H1 (cell line): ENCODE results near the gene ANK3. TPM values are rescaled to one million over a fixed set of nuclear protein-coding genes. Genes with fewer than 3 reads are reported as not detected.

ENCODE experiments used
- CTCF ChIA-PET: fragments of 300-600 bp; sonication (Branson Sonifier 250); formaldehyde crosslinking; loops from one replicate; lab custom pipeline; 2021; ENCODE audit not compliant: partially characterized antibody; lab: Charles Lee
- POLR2A ChIA-PET: fragments of 300-600 bp; sonication (Branson Sonifier 250); formaldehyde crosslinking; loops from one replicate; lab custom pipeline; 2021; ENCODE audit warnings: inconsistent platforms; ENCODE audit not compliant: partially characterized antibody; lab: Charles Lee
- DNase-seq, 2 experiments: peaks; one replicate each; pipeline versions ENCODE4 v3.0.0 to v3.0.0-alpha.2; 2010 to 2022; ENCODE audit warnings: low spot score in 2 of 2, low read depth in 1 of 2, mixed read lengths in 1 of 2
- FAIRE-seq: peaks from 2 replicates; lab custom pipeline; 2011; peaks lifted over from hg19 to GRCh38; lab: Jason Lieb, UNC
- H2AFZ ChIP-seq: 2 replicates; pipeline ENCODE4 v1.8.1; 2012; ENCODE audit warnings: low read length, inconsistent platforms
- H2AK5ac ChIP-seq: 2 replicates; pipeline ENCODE4 v1.6.1; 2013; ENCODE audit warnings: low read depth, low read length
- H2BK120ac ChIP-seq: replicated peaks from 2 replicates; pipeline ENCODE3; 2013; ENCODE audit warnings: low read depth, low read length, inconsistent platforms
- H2BK12ac ChIP-seq: 2 replicates; pipeline ENCODE4 v1.6.1; 2013; ENCODE audit warnings: low read depth, low read length
- H2BK15ac ChIP-seq: 2 replicates; pipeline ENCODE4 v1.6.1; 2013; ENCODE audit warnings: low read length
- H2BK20ac ChIP-seq: 2 replicates; pipeline ENCODE4 v1.6.1; 2013; ENCODE audit warnings: low read length
- H2BK5ac ChIP-seq: 2 replicates; pipeline ENCODE4 v1.6.1; 2013; ENCODE audit warnings: low read depth, low read length
- H3K14ac ChIP-seq: 2 replicates; pipeline ENCODE4 v1.6.1; 2013; ENCODE audit warnings: inconsistent platforms; ENCODE audit not compliant: insufficient read length
- H3K18ac ChIP-seq: 2 replicates; pipeline ENCODE4 v1.6.1; 2013; ENCODE audit warnings: low read length; ENCODE audit errors: extremely low read depth
- H3K23ac ChIP-seq: 2 replicates; pipeline ENCODE4 v1.6.1; 2013; ENCODE audit warnings: inconsistent platforms; ENCODE audit not compliant: insufficient read length
- H3K23me2 ChIP-seq: 2 replicates; pipeline ENCODE4 v1.6.1; 2013; ENCODE audit warnings: low read depth, low read length
- H3K27ac ChIP-seq: 2 replicates; pipeline ENCODE4 v1.6.1; 2011; ENCODE audit warnings: low read depth, low read length, inconsistent platforms
- H3K27me3 ChIP-seq, 4 experiments: replicated peaks in 1 of 4; 1 replicate in 1 of 4; 2 replicates in 3 of 4; pipeline versions ENCODE4 v1.6.1 to v1.8.1; 2011 to 2013; ENCODE audit warnings: low read length in 3 of 4, mild to moderate bottlenecking in 3 of 4, inconsistent platforms in 2 of 4, mixed read lengths in 2 of 4, moderate library complexity in 1 of 4; ENCODE audit not compliant: control insufficient read depth in 3 of 4, insufficient read depth in 3 of 4; ENCODE audit errors: extremely low read depth in 1 of 4
- H3K36me3 ChIP-seq, 4 experiments: 2 replicates each; pipeline versions ENCODE4 v1.6.1 to v1.8.1; 2011 to 2013; ENCODE audit warnings: mild to moderate bottlenecking in 4 of 4, low read length in 3 of 4, moderate library complexity in 2 of 4, control low read depth in 1 of 4, inconsistent platforms in 1 of 4; ENCODE audit not compliant: insufficient read depth in 4 of 4, control insufficient read depth in 2 of 4
- H3K4ac ChIP-seq: replicated peaks from 2 replicates; pipeline ENCODE3; 2013; ENCODE audit warnings: low read length, low read depth, mixed read lengths, inconsistent platforms; ENCODE audit not compliant: insufficient read length
- H3K4me1 ChIP-seq, 4 experiments: replicated peaks in 1 of 4; 1 replicate in 1 of 4; 2 replicates in 3 of 4; pipeline versions ENCODE4 v1.6.1 to v1.8.1; 2011 to 2013; ENCODE audit warnings: low read length in 3 of 4, inconsistent platforms in 2 of 4, mixed read lengths in 1 of 4; ENCODE audit not compliant: insufficient read depth in 4 of 4, control insufficient read depth in 3 of 4
- H3K4me2 ChIP-seq, 2 experiments: 2 replicates each; pipeline versions ENCODE4 v1.6.1 to v1.8.1; 2011 to 2013; ENCODE audit warnings: low read depth in 2 of 2, low read length in 2 of 2, control low read depth in 1 of 2, inconsistent platforms in 1 of 2, mild to moderate bottlenecking in 1 of 2; ENCODE audit not compliant: insufficient read depth in 1 of 2
- H3K4me3 ChIP-seq, 4 experiments: fragments of 200-600, 300-600 bp in 1 of 4; sonication (generic), shearing (Covaris generic), sonication (Bioruptor Twin) in 1 of 4; 2 replicates each; pipeline versions ENCODE4 v1.5.1 to v1.8.1; 2011 to 2016; ENCODE audit warnings: low read length in 4 of 4, low read depth in 3 of 4, control low read depth in 2 of 4, inconsistent platforms in 2 of 4, mild to moderate bottlenecking in 2 of 4, mixed read lengths in 1 of 4, moderate library complexity in 1 of 4; ENCODE audit not compliant: insufficient read depth in 2 of 4; ENCODE audit errors: extremely low read depth in 1 of 4
- H3K56ac ChIP-seq: replicated peaks from 2 replicates; pipeline ENCODE3; 2013; ENCODE audit warnings: low read depth, mild to moderate bottlenecking, mixed read lengths, low read length, inconsistent platforms; ENCODE audit not compliant: insufficient read length
- H3K79me1 ChIP-seq: 2 replicates; pipeline ENCODE4 v1.6.1; 2013; ENCODE audit warnings: low read depth, low read length, control low read depth
- H3K79me2 ChIP-seq, 2 experiments: 2 replicates each; pipeline versions ENCODE4 v1.6.1 to v1.8.1; 2012 to 2013; ENCODE audit warnings: low read length in 2 of 2, mild to moderate bottlenecking in 2 of 2, inconsistent platforms in 1 of 2; ENCODE audit not compliant: insufficient read depth in 2 of 2, control insufficient read depth in 1 of 2
- H3K9ac ChIP-seq, 4 experiments: replicated peaks in 1 of 4; 1 replicate in 1 of 4; 2 replicates in 3 of 4; pipeline versions ENCODE4 v1.6.1 to v1.8.1; 2011 to 2013; ENCODE audit warnings: low read depth in 3 of 4, low read length in 3 of 4, control low read depth in 2 of 4, mild to moderate bottlenecking in 2 of 4, moderate library complexity in 2 of 4, inconsistent platforms in 1 of 4; ENCODE audit errors: extremely low read depth in 1 of 4
- H3K9me3 ChIP-seq, 2 experiments: 2 replicates each; pipeline versions ENCODE4 v1.6.1 to v1.8.1; 2012 to 2013; ENCODE audit warnings: mild to moderate bottlenecking in 2 of 2, moderate library complexity in 2 of 2, control low read depth in 1 of 2, inconsistent platforms in 1 of 2, low read depth in 1 of 2, low read length in 1 of 2, mixed read lengths in 1 of 2; ENCODE audit not compliant: insufficient read depth in 2 of 2
- H4K20me1 ChIP-seq, 2 experiments: replicated peaks in 1 of 2; 2 replicates each; pipeline versions ENCODE3 to v1.8.1; 2011 to 2013; ENCODE audit warnings: inconsistent platforms in 2 of 2, low read length in 2 of 2, mild to moderate bottlenecking in 1 of 2; ENCODE audit not compliant: insufficient read depth in 2 of 2, control insufficient read depth in 1 of 2
- H4K5ac ChIP-seq: 2 replicates; pipeline ENCODE4 v1.6.1; 2013; ENCODE audit warnings: low read length, low read depth, mixed read lengths, inconsistent platforms; ENCODE audit not compliant: insufficient read length
- H4K8ac ChIP-seq: 2 replicates; pipeline ENCODE4 v1.8.0; 2013; ENCODE audit warnings: mild to moderate bottlenecking, moderate library complexity, low read length, inconsistent platforms; ENCODE audit not compliant: insufficient read depth; ENCODE audit errors: extremely low read depth
- H4K91ac ChIP-seq: replicated peaks from 2 replicates; pipeline ENCODE3; 2013; ENCODE audit warnings: low read length, mixed read lengths, inconsistent platforms; ENCODE audit not compliant: insufficient read length
- E2F6 ChIP-seq: IDR thresholded peaks from 2 replicates; pipeline ENCODE4 v1.6.1; 2012; ENCODE audit warnings: inconsistent platforms
- HDAC6 ChIP-seq: IDR thresholded peaks from one replicate; pipeline ENCODE4 v1.7.1; 2012; ENCODE audit warnings: low read depth, mild to moderate bottlenecking, inconsistent platforms, low read length, moderate library complexity
- KDM5A ChIP-seq: fragments of 200-600 bp; IDR thresholded peaks from 2 replicates; pipeline ENCODE4 v1.7.1; 2012; ENCODE audit warnings: mild to moderate bottlenecking, low read length, inconsistent platforms, mixed read lengths
- POLR2A ChIP-seq, 2 experiments: IDR thresholded peaks; 1 replicate in 1 of 2; 2 replicates in 1 of 2; pipeline ENCODE4 v1.6.1; 2011; ENCODE audit warnings: low read depth in 2 of 2, low read length in 2 of 2, mild to moderate bottlenecking in 2 of 2; ENCODE audit errors: control extremely low read depth in 1 of 2
- RFX5 ChIP-seq: IDR thresholded peaks from 2 replicates; pipeline ENCODE4 v1.6.1; 2011; ENCODE audit warnings: low read depth, low read length, improper control_type of control experiment, borderline replicate concordance
- TBP ChIP-seq: IDR thresholded peaks from 2 replicates; pipeline ENCODE4 v1.6.1; 2011; ENCODE audit warnings: low read depth, low read length, improper control_type of control experiment
- TEAD4 ChIP-seq: IDR thresholded peaks from 2 replicates; pipeline ENCODE4 v1.6.1; 2012; ENCODE audit warnings: low read depth, low read length, inconsistent platforms, mixed read lengths
- YY1 ChIP-seq: IDR thresholded peaks from 2 replicates; pipeline ENCODE4 v1.6.1; 2011; ENCODE audit warnings: low read depth, mild to moderate bottlenecking, low read length
- WGBS, 2 experiments: shearing (Covaris generic) in 1 of 2; methylation state at CpG; one replicate each; pipeline versions ENCODE4 v1.1.6 to v1.1.7; 2013 to 2015; ENCODE audit warnings: low lambda C conversion rate in 2 of 2, mixed read lengths in 2 of 2, inconsistent platforms in 1 of 2, low coverage in 1 of 2, missing lambda C conversion rate in 1 of 2; ENCODE audit not compliant: insufficient replicate concordance in 2 of 2, insufficient coverage in 1 of 2, insufficient read length in 1 of 2; ENCODE audit errors: extremely low coverage in 1 of 2, missing lambda C conversion rate in 1 of 2; 5-methylcytosine and 5-hydroxymethylcytosine counted together
- polyA plus RNA-seq, 7 experiments: library from polyadenylated mRNA; depleted of rRNA in 3 of 7; stranded (reverse) in 5 of 7; unstranded in 2 of 7; fragments of >200 nt in 5 of 7; fragments of 200-250 nt in 2 of 7; gene quantifications; 1 replicate in 5 of 7; 2 replicates in 1 of 7; 4 replicates in 1 of 7; pipeline versions ENCODE4 v1.2.1 to v1.2.3, GENCODE V29; 2011 to 2013; ENCODE audit warnings: missing spikeins in 2 of 7, mixed read lengths in 2 of 7
- total RNA-seq: library from RNA; stranded (reverse); fragmentation: NEBNext Ultra II Directional; extraction: Animal tissue kit (Norgen Biotek cat#: 25700); gene quantifications from 2 replicates; pipeline ENCODE4 v1.2.1, GENCODE V29; 2021

Gene ANK3
- total and polyA plus RNA-seq, 2 of the 8 experiments (the other 6 are each of a cell fraction or from before 2014, with no cell fraction given) = 18.1 to 67.9 TPM

GRCh38 chr10:60086862-60087261, 302.8 kb downstream of the ANK3 start:
- Histone ChIP-seq H3K79me2 (no peaks in the 10 kb centered on the region), H4K91ac (no peak overlapping the region), H3K9me3 (no peaks in the 10 kb centered on the region), H3K9ac (no peak overlapping the region), H3K27ac (no peak overlapping the region), H3K79me1 (no peaks in the 10 kb centered on the region), H2BK5ac (no peak overlapping the region), H3K14ac (no peak overlapping the region), H3K23me2 (no peaks in the 10 kb centered on the region), H3K4me2 (no peak overlapping the region), H3K4ac (no peak overlapping the region), H2BK120ac (no peak overlapping the region), H3K36me3 (peaks cover 0 to 15% (median 1%) of the 10 kb centered on the region in 4 experiments; a peak in 2 of 8 replicates), H3K4me1 (peaks cover 0 to 5% (median 3%) of the 10 kb centered on the region in 4 experiments; a peak in 3 of 7 replicates), H2BK12ac (no peak overlapping the region), H2BK20ac (no peak overlapping the region), H4K8ac (no peak overlapping the region), H4K5ac (no peak overlapping the region), H3K23ac (no peak overlapping the region), H2AFZ (no peak overlapping the region), H3K4me3 (no peak overlapping the region), H2AK5ac (no peak overlapping the region), H3K27me3 (no peaks in the 10 kb centered on the region), H2BK15ac (no peak overlapping the region), H3K56ac (no peak overlapping the region), H3K18ac (no peak overlapping the region), H4K20me1 (no peaks in the 10 kb centered on the region)
- FAIRE-seq (no peak), DNase-seq (no peak)
- WGBS, 2 experiments = 85% methylated on average over 2 of the region's 2 CpGs; no CpG with 5 or more reads in 1 of the 2 experiments
- ChIA-PET POLR2A (no interaction called here), CTCF (no interaction called here)
- TF ChIP-seq TEAD4 (no peak), KDM5A (no peak), TBP (no peak), YY1 (no peak), RFX5 (no peak), POLR2A (IDR thresholded peaks at IDR 0.05; ENCODE audit: control extremely low read depth in 1 of 2, low read depth in 2 of 2, low read length in 2 of 2) (no peak), HDAC6 (no peak), E2F6 (no peak)
